Osteoblast (primary cell): ENCODE results near the gene SMIM23. TPM values are rescaled to one million over a fixed set of nuclear protein-coding genes. Genes with fewer than 3 reads are reported as not detected.

Experiments
- DNase-seq: peaks from one replicate; pipeline ENCODE4 v3.0.0; 2011; ENCODE audit warnings: low spot score, mixed read lengths; ENCODE audit not compliant: insufficient read length; ENCODE audit errors: missing footprints
- H2AFZ ChIP-seq: 2 replicates; pipeline ENCODE4 v1.6.0; 2011; ENCODE audit warnings: mild to moderate bottlenecking, low read length
- H3K27ac ChIP-seq: 2 replicates; pipeline ENCODE4 v1.5.1; 2011; ENCODE audit warnings: mild to moderate bottlenecking, low read depth, low read length, moderate library complexity
- H3K27me3 ChIP-seq: 2 replicates; pipeline ENCODE4 v1.6.0; 2012; ENCODE audit warnings: mild to moderate bottlenecking, control low read depth, inconsistent platforms, low read length, moderate library complexity; ENCODE audit not compliant: insufficient read depth
- H3K36me3 ChIP-seq: 2 replicates; pipeline ENCODE4 v1.5.1; 2011; ENCODE audit warnings: mild to moderate bottlenecking, low read length, control low read depth, moderate library complexity; ENCODE audit not compliant: insufficient read depth
- H3K4me1 ChIP-seq: 2 replicates; pipeline ENCODE4 v1.5.1; 2011; ENCODE audit warnings: mild to moderate bottlenecking, low read length, control low read depth, moderate library complexity; ENCODE audit not compliant: insufficient read depth
- H3K4me2 ChIP-seq: 2 replicates; pipeline ENCODE4 v1.6.0; 2011; ENCODE audit warnings: mild to moderate bottlenecking, low read length; ENCODE audit not compliant: insufficient read depth
- H3K4me3 ChIP-seq: fragments of 200-600 bp; sonication (generic); 3 replicates; pipeline ENCODE4 v1.5.1; 2012; ENCODE audit warnings: mild to moderate bottlenecking, low read length, inconsistent platforms; ENCODE audit not compliant: insufficient read depth
- H3K79me2 ChIP-seq: 2 replicates; pipeline ENCODE4 v1.6.0; 2012; ENCODE audit warnings: mild to moderate bottlenecking, low read length, control low read depth, inconsistent platforms; ENCODE audit not compliant: insufficient read depth
- H3K9me3 ChIP-seq: 2 replicates; pipeline ENCODE4 v1.5.1; 2011; ENCODE audit warnings: low read depth, low read length, control low read depth
- H4K20me1 ChIP-seq: 2 replicates; pipeline ENCODE4 v1.6.0; 2012; ENCODE audit warnings: mild to moderate bottlenecking, low read length, control low read depth; ENCODE audit not compliant: insufficient read depth
- CTCF ChIP-seq: IDR thresholded peaks from 2 replicates; pipeline ENCODE4 v1.5.1; 2011; ENCODE audit warnings: mild to moderate bottlenecking, low read depth, low read length, moderate library complexity; ENCODE audit errors: extremely low read depth
- total RNA-seq: library from RNA; depleted of rRNA; stranded (reverse); fragments of >200 nt; gene quantifications from 2 replicates; pipeline ENCODE4 v1.2.3, GENCODE V29; 2012

SMIM23 gene
- total RNA-seq, 1 donor: not detected

GRCh38 chr5:171820561-171820960, 34.9 kb downstream of the SMIM23 start:
- H4K20me1 ChIP-seq: no peaks in the 10 kb centered on the region
- no peak overlapping the region for H3K27ac ChIP-seq
- H2AFZ ChIP-seq: no peak overlapping the region
- H3K4me2 ChIP-seq: no peak overlapping the region
- TF ChIP-seq CTCF: no peak
- no peak overlapping the region for H3K4me3 ChIP-seq
- H3K79me2 ChIP-seq: no peaks in the 10 kb centered on the region
- no peaks in the 10 kb centered on the region for H3K4me1 ChIP-seq
- H3K27me3 ChIP-seq: peaks cover 42% of the 10 kb centered on the region
- DNase-seq: peak; percentile 78
- H3K36me3 ChIP-seq: no peaks in the 10 kb centered on the region
- no peaks in the 10 kb centered on the region for H3K9me3 ChIP-seq

- H3K27ac ChIP-seq: no peak overlapping the region
- peaks cover 38% of the 10 kb centered on the region for H3K27me3 ChIP-seq
- H3K4me2 ChIP-seq: no peak overlapping the region
- no peak overlapping the region for H2AFZ ChIP-seq
- H3K4me3 ChIP-seq: no peak overlapping the region
- H3K36me3 ChIP-seq: no peaks in the 10 kb centered on the region
- DNase-seq: peak; percentile 15
- TF ChIP-seq CTCF: no peak
- H4K20me1 ChIP-seq: no peaks in the 10 kb centered on the region
- H3K4me1 ChIP-seq: no peaks in the 10 kb centered on the region
- H3K9me3 ChIP-seq: no peaks in the 10 kb centered on the region
- H3K79me2 ChIP-seq: no peaks in the 10 kb centered on the region
These were observed 35.7 kb downstream of the SMIM23 start for GRCh38 chr5:171821286-171821685.

GRCh38 chr5:171823269-171823668, 37.7 kb downstream of the SMIM23 start:
- Histone ChIP-seq H3K9me3 (no peaks in the 10 kb centered on the region), H3K27ac (no peak overlapping the region), H4K20me1 (no peaks in the 10 kb centered on the region), H2AFZ (no peak overlapping the region), H3K4me2 (no peak overlapping the region), H3K4me3 (no peak overlapping the region), H3K36me3 (no peaks in the 10 kb centered on the region), H3K4me1 (no peaks in the 10 kb centered on the region), H3K27me3 (peaks cover 18% of the 10 kb centered on the region), H3K79me2 (no peaks in the 10 kb centered on the region)
- no peak for TF ChIP-seq CTCF
- no peak for DNase-seq

- H3K4me3 ChIP-seq: no peak overlapping the region
- H4K20me1 ChIP-seq: no peaks in the 10 kb centered on the region
- peak; percentile 50 for DNase-seq
- no peaks in the 10 kb centered on the region for H3K79me2 ChIP-seq
- no peak for TF ChIP-seq CTCF
- no peaks in the 10 kb centered on the region for H3K4me1 ChIP-seq
- H2AFZ ChIP-seq: no peak overlapping the region
- peaks cover 10% of the 10 kb centered on the region for H3K27me3 ChIP-seq
- H3K27ac ChIP-seq: no peak overlapping the region
- H3K9me3 ChIP-seq: peaks cover 3% of the 10 kb centered on the region
- H3K36me3 ChIP-seq: no peaks in the 10 kb centered on the region
- H3K4me2 ChIP-seq: no peak overlapping the region
These were observed 39.4 kb downstream of the SMIM23 start for GRCh38 chr5:171825051-171825450.
